ENCODE data around the gene VPS4B. TPM values are rescaled to one million over a fixed set of nuclear protein-coding genes. Genes with fewer than 3 reads are reported as not detected.

The VPS4B gene
- total and polyA plus RNA-seq, 9 donors, result 18.6 to 43.4 (median 34.7) TPM

DNA sequence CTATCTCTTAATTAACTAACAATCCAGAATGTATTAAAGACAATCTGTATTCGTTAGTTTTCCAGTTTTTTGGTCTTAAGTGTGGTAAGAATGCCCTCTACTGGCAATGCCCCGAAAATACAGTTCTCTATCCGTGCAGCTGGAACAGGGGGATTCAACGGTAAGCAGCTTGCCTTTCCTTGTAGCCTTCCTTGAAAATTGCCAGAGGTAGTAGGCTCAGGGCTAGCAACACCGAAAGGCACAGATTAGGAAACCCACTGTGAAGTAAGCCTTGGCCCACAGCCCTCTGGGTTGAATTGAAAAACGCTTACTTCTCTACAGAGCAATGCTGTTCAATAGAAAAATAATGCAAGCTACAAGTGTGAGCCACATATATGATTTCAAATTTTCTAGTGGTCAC, 17.1 kb upstream of the VPS4B start:
- Histone ChIP-seq H3K4me3 (no peak overlapping the region), H3K27ac (no peak overlapping the region), H3K36me3 (no peaks in the 10 kb centered on the region), H3K27me3 (no peaks in the 10 kb centered on the region), H3K9me3 (no peaks in the 10 kb centered on the region), H3K4me1 (ENCODE audit: insufficient read depth) (no peaks in the 10 kb centered on the region)
- peak in 3 of 5 donors; percentile 21 to 57 (median 34) for DNase-seq
- 1% methylated on average over 6 of the region's 6 CpGs for WGBS, 3 donors
- intact Hi-C loops (cut with DNase I), result loop anchor here (2.0 to 10.0 kb wide), 7 partner anchors 95 to 725 kb away; partner anchors contain the start of gene PHLPP1 (in 1 of the 4)
- TF ChIP-seq, protein P1, sequence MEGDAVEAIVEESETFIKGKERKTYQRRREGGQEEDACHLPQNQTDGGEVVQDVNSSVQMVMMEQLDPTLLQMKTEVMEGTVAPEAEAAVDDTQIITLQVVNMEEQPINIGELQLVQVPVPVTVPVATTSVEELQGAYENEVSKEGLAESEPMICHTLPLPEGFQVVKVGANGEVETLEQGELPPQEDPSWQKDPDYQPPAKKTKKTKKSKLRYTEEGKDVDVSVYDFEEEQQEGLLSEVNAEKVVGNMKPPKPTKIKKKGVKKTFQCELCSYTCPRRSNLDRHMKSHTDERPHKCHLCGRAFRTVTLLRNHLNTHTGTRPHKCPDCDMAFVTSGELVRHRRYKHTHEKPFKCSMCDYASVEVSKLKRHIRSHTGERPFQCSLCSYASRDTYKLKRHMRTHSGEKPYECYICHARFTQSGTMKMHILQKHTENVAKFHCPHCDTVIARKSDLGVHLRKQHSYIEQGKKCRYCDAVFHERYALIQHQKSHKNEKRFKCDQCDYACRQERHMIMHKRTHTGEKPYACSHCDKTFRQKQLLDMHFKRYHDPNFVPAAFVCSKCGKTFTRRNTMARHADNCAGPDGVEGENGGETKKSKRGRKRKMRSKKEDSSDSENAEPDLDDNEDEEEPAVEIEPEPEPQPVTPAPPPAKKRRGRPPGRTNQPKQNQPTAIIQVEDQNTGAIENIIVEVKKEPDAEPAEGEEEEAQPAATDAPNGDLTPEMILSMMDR (IDR thresholded peaks at IDR 0.05), result peak; percentile 35 to 86 (median 69)
- no peak for TF ChIP-seq EP300 (IDR thresholded peaks at IDR 0.05)

DNA sequence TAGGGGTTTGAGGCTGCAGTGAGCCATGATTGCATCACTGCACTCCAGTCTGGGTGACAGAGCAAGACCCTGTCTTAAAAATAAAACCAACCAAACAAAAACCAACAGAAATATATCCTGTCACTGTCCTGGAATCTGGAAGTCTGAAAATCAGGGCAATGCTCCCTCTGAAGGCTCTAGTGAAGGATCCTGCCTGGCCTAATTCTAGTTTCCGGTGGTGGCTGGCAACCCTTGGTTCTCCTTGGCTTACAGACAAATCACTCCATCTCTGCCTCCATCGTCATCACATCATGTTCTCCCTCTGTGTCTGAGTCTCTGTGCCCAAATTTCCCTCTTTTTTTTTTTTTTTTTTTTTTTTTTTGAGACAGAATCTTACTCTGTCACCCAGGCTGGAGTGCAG, 15.9 kb upstream of the VPS4B start:
- Histone ChIP-seq H3K4me1 (ENCODE audit: insufficient read depth) (no peaks in the 10 kb centered on the region), H3K36me3 (no peaks in the 10 kb centered on the region), H3K9me3 (no peaks in the 10 kb centered on the region), H3K27me3 (no peaks in the 10 kb centered on the region), H3K4me3 (no peak overlapping the region), H3K27ac (no peak overlapping the region)
- 64 to 85% (median 74%) methylated on average over 2 of the region's 2 CpGs for WGBS, 3 donors
- DNase-seq, result no peak
- TF ChIP-seq EP300 (IDR thresholded peaks at IDR 0.05) (no peak), POLR2A (IDR thresholded peaks at IDR 0.05) (no peak)
- TF ChIP-seq, protein P1 (IDR thresholded peaks at IDR 0.05), result no peak
- intact Hi-C loops (cut with DNase I), result loop anchor here (2.0 to 10.0 kb wide), 7 partner anchors 93 to 723 kb away; partner anchors contain the start of gene PHLPP1 (in 1 of the 4)

DNA sequence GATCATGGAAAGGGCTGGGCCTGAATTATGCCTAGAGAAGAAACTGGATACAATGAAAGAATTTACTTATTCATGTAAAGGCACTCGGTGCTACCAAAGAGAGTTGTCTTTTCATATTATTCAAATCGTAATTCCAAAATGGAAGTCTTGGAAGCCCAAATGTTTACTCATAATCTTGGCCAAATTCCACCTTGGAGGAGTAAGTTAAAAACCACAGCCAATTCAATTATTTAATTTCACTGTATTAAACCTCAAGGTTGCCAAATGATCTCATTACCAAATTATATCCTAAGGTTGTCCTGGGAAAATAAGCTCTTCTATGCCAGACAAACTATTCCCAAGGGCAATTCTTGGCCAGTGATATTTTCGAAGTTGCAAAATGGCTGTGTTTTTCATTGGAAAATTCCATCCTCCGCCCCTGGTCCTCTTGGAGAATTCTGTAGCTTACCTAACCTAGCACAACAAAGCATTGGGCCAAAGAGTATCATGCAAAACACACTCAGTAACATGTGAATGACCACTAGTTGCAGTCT, 11.1 kb upstream of the VPS4B start:
- WGBS, 3 donors, result 18 to 23% (median 21%) methylated on average over 4 of the region's 4 CpGs
- intact Hi-C loops (cut with DNase I), result loop anchor here in 3 of 4 donors (10.0 kb wide), 5 partner anchors 89 to 719 kb away; partner anchors contain the start of gene PHLPP1 (in 1 of the 3)
- Histone ChIP-seq H3K4me1 (ENCODE audit: insufficient read depth) (no peaks in the 10 kb centered on the region), H3K9me3 (no peaks in the 10 kb centered on the region), H3K36me3 (no peaks in the 10 kb centered on the region), H3K27me3 (no peaks in the 10 kb centered on the region), H3K4me3 (no peak overlapping the region), H3K27ac (no peak overlapping the region)
- DNase-seq, result peak in 1 of 5 donors; percentile 42
- no peak for TF ChIP-seq POLR2A (IDR thresholded peaks at IDR 0.05)
- no peak for TF ChIP-seq EP300 (IDR thresholded peaks at IDR 0.05)
- TF ChIP-seq, protein P1 (IDR thresholded peaks at IDR 0.05), result no peak

DNA sequence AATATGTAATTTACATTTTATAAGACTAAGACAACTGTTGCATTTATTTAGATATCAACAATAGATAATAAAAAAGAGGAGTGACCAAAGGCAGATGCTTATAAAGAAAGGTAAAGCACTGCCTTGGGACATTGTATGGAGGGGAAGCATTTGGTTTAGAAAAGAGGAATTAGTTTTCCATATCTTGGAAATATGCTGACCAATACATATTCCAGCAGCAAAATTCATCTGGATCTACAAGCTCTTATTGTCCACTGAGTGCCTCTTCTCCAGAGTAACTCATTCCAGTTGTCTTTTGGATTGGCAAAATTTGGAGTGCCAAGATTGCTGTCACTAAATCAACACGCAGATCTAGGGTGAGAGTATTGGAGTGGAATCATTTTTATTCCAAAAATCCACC, 8.9 kb upstream of the VPS4B start:
- no peak overlapping the region for H3K27ac ChIP-seq
- H3K36me3 ChIP-seq, result no peaks in the 10 kb centered on the region
- no peaks in the 10 kb centered on the region for H3K4me1 ChIP-seq (ENCODE audit: insufficient read depth)
- no peak overlapping the region for H3K4me3 ChIP-seq
- 68 to 74% (median 72%) methylated on average over 1 of the region's 1 CpG for WGBS, 3 donors
- DNase-seq, result no peak
- H3K9me3 ChIP-seq, result no peaks in the 10 kb centered on the region
- intact Hi-C loops (cut with DNase I), result loop anchor here in 3 of 4 donors (10.0 kb wide), 5 partner anchors 86 to 716 kb away; partner anchors contain the start of gene PHLPP1 (in 1 of the 3)
- TF ChIP-seq, protein P1 (IDR thresholded peaks at IDR 0.05), result no peak
- TF ChIP-seq EP300 (IDR thresholded peaks at IDR 0.05) (no peak), POLR2A (IDR thresholded peaks at IDR 0.05) (no peak)
- no peaks in the 10 kb centered on the region for H3K27me3 ChIP-seq

Data from ovary (tissue), 9 donors.